Left lobe of liver (tissue), 2 donors: ENCODE results near the gene DES. TPM values are rescaled to one million over a fixed set of nuclear protein-coding genes. Genes with fewer than 3 reads are reported as not detected.
A peak's percentile ranks its signal among the peaks of the same experiment; 100 is the strongest.

ENCODE experiments used
- ATAC-seq: fragments of 200-7000 bp; cut with Tn5 transposase; one replicate; pipeline ENCODE4 v1.9.1; 2020; ENCODE audit warnings: mild to moderate bottlenecking, moderate library complexity
- DNase-seq: peaks from one replicate; pipeline ENCODE4 v3.0.0-alpha.2; 2020; ENCODE audit warnings: low spot score
- total RNA-seq: library from RNA; stranded (reverse); gene quantifications from one replicate; pipeline ENCODE4 v1.2.1, GENCODE V29; 2021
- donor health status: DM: no; HTN: no; CAD: no; lungs with moderate emphysema.
- donor health status: DM: no; HTN: yes; CAD: no.

DES gene
- total RNA-seq, 1 donor from 2014 or later = 1.8 TPM

- no peak for DNase-seq
- no peak for ATAC-seq
Observed at GRCh38 chr2:219470429-219470828, 52.3 kb downstream of the DES start.

GRCh38 chr2:219471476-219472371 is 53.5 kb downstream of the DES start:
- no peak for ATAC-seq
- DNase-seq = no peak

GRCh38 chr2:219472629-219473187 is 54.5 kb downstream of the DES start:
- ATAC-seq (no peak), DNase-seq (no peak)

- no peak for DNase-seq
- ATAC-seq = no peak
Observed at GRCh38 chr2:219473511-219473910, 55.3 kb downstream of the DES start.

GRCh38 chr2:219474285-219475060 is 56.3 kb downstream of the DES start:
- ATAC-seq (no peak), DNase-seq (no peak)

- DNase-seq (no peak), ATAC-seq (no peak)
Observed at GRCh38 chr2:219475278-219475677, 57.1 kb downstream of the DES start.

GRCh38 chr2:219475697-219476651 is 57.8 kb downstream of the DES start:
- DNase-seq = peak; percentile 71
- peak; percentile 96 for ATAC-seq

Other genes starting within 250 kb of the DES start
- 2.8 TPM for gene SLC23A3, start 248.3 kb upstream of the DES start, total RNA-seq
- 31.2 TPM for gene CNPPD1, start 241.5 kb upstream of the DES start, total RNA-seq
- gene RETREG2, start 240.1 kb upstream of the DES start, total RNA-seq = 54.8 TPM
- 28.6 TPM for gene ZFAND2B, start 211.6 kb upstream of the DES start, total RNA-seq
- gene ABCB6, start 199.4 kb upstream of the DES start, total RNA-seq = 53.5 TPM
- gene ATG9A, start 188.7 kb upstream of the DES start, total RNA-seq = 45.8 TPM
- gene ANKZF1, start 188.6 kb upstream of the DES start, total RNA-seq = 22.1 TPM
- 3.1 TPM for gene GLB1L, start 172.9 kb upstream of the DES start, total RNA-seq
- gene STK16, start 172.9 kb upstream of the DES start, total RNA-seq = 24.4 TPM
- gene TUBA4B, start 165.1 kb upstream of the DES start, total RNA-seq = not detected
- gene TUBA4A, start 164.5 kb upstream of the DES start, total RNA-seq = 29.0 TPM
- 40.9 TPM for gene DNAJB2, start 139.0 kb upstream of the DES start, total RNA-seq
- gene PTPRN, start 109.0 kb upstream of the DES start, total RNA-seq = not detected
- gene RESP18, start 85.6 kb upstream of the DES start, total RNA-seq = not detected
- gene DNPEP, start 30.5 kb upstream of the DES start, total RNA-seq = 37.4 TPM
- 1.5 TPM for gene SPEG, start 16.5 kb downstream of the DES start, total RNA-seq
- 43.4 TPM for gene GMPPA, start 80.5 kb downstream of the DES start, total RNA-seq
- gene ASIC4, start 96.1 kb downstream of the DES start, total RNA-seq = 0.05 TPM
- gene CHPF, start 125.4 kb downstream of the DES start, total RNA-seq = 55.1 TPM
- gene TMEM198, start 125.7 kb downstream of the DES start, total RNA-seq = 2.1 TPM
- 43.6 TPM for gene OBSL1, start 153.2 kb downstream of the DES start, total RNA-seq
- 0.20 TPM for gene INHA, start 153.9 kb downstream of the DES start, total RNA-seq
- 7.7 TPM for gene STK11IP, start 179.5 kb downstream of the DES start, total RNA-seq
- 0.20 TPM for gene SLC4A3, start 209.3 kb downstream of the DES start, total RNA-seq